ENCODE measurements around the gene BANF1.

- TF ChIP-seq CTCF (IDR thresholded peaks at IDR 0.05; ENCODE audit: poor library complexity) (no peak), EZH2 (IDR thresholded peaks at IDR 0.05; ENCODE audit: borderline replicate concordance) (no peak), EZH2phosphoT487 (IDR thresholded peaks at IDR 0.05; ENCODE audit: low read depth, severe bottlenecking, unreplicated experiment) (no peak)
Observed at GRCh38 chr11:66047541-66048365, 45.5 kb downstream of the BANF1 start.
